ENCODE measurements around the gene CD63. TPM values are rescaled to one million over a fixed set of nuclear protein-coding genes. Genes with fewer than 3 reads are reported as not detected.

The CD63 gene
- total RNA-seq, 1 experiment from 2014 or later: 581 TPM

DNA sequence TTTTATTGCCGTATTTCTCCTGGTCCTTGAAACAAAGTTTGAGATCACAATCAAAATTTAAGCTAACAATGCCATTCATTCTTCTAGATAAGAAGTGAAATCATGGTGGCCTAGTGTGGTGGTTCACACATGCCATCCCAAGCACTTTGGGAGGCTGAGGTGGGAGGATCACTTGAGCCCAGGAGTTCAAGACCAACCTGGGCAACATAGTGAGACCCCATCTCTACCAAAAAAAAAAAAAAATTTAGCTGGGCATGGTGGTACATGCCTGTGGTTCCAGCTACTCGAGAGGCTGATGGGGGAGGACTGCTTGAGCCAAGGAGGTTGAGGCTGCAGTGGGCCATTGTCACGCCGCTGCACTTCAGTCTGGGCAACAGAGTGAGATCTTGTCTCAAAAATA, 38.3 kb upstream of the CD63 start:
- Mint-ChIP-seq H3K27me3 (ENCODE audit: low read depth) (no peaks in the 10 kb centered on the region), H3K4me3 (no peak overlapping the region), H3K27ac (peak overlapping the region in 1 of 3 experiments; percentile 65; a peak in 1 of 7 replicates), H3K9me3 (no peaks in the 10 kb centered on the region), H3K4me1 (peaks cover 9 to 14% of the 10 kb centered on the region in 2 experiments), H3K36me3 (ENCODE audit: insufficient read depth in 1 of 3, low read depth in 3 of 3) (peaks cover 17 to 63% (median 40%) of the 10 kb centered on the region in 3 experiments; a peak in 6 of 7 replicates)
- Histone ChIP-seq H4K5ac (ENCODE audit: insufficient read length, low read depth, low read length) (no peak overlapping the region), H3K14ac (ENCODE audit: insufficient read depth, low read length) (no peak overlapping the region), H3K18ac (ENCODE audit: insufficient read length, low read depth, low read length) (no peak overlapping the region), H3K56ac (ENCODE audit: insufficient read length, low read depth, low read length) (no peak overlapping the region), H2BK12ac (ENCODE audit: insufficient read length, low read depth, low read length) (no peak overlapping the region), H3K27me3 (ENCODE audit: insufficient read depth, low read length) (no peaks in the 10 kb centered on the region), H3K9ac (ENCODE audit: extremely low read depth, insufficient read length, low read length) (no peak overlapping the region), H3K27ac (ENCODE audit: insufficient read length, low read depth, low read length) (no peak overlapping the region), H3K4me2 (ENCODE audit: insufficient read depth, insufficient read length, low read length) (no peak overlapping the region), H2BK120ac (ENCODE audit: low read depth, low read length, poor library complexity, severe bottlenecking) (no peak overlapping the region), H2BK20ac (ENCODE audit: low read depth, low read length, poor library complexity, severe bottlenecking) (no peak overlapping the region), H2AFZ (ENCODE audit: low read length) (no peak overlapping the region), H3K23ac (ENCODE audit: insufficient read length, low read depth, low read length) (no peak overlapping the region), H3K23me2 (ENCODE audit: insufficient read length, low read depth, low read length, poor library complexity, severe bottlenecking) (no peaks in the 10 kb centered on the region), H3K4me1 (ENCODE audit: insufficient read depth, low read length) (0 out of 2 replicates have a peak, but pooled peaks cover 3% of the 10 kb centered on the region), H3K79me1 (ENCODE audit: insufficient read depth, low read depth, low read length, poor library complexity, severe bottlenecking) (peaks cover 3% of the 10 kb centered on the region), H3K9me3 (ENCODE audit: control insufficient read depth, low read depth, low read length) (no peaks in the 10 kb centered on the region), H3T11ph (ENCODE audit: low read length) (no peak overlapping the region), H4K91ac (ENCODE audit: insufficient read length, low read depth, low read length) (no peak overlapping the region), H4K20me1 (ENCODE audit: control insufficient read depth, insufficient read depth, insufficient read length) (no peaks in the 10 kb centered on the region), H2AK5ac (ENCODE audit: insufficient read length, low read length) (no peak overlapping the region), H2BK15ac (ENCODE audit: low read depth, low read length) (no peak overlapping the region), H3K4ac (ENCODE audit: low read depth, low read length) (no peak overlapping the region), H4K8ac (replicated peaks; ENCODE audit: insufficient read length, low read depth, low read length) (no peak overlapping the region), H2BK5ac (ENCODE audit: insufficient read length, low read length) (no peak overlapping the region), H3K79me2 (ENCODE audit: insufficient read depth, low read length) (no peaks in the 10 kb centered on the region)
- no peak for DNase-seq
- TF ChIP-seq CTCF (conservative IDR thresholded peaks at IDR 0.05): no peak
- WGBS (ENCODE audit: extremely low coverage, insufficient read length, low lambda C conversion rate): no CpG with 5 or more reads among the region's 4 CpGs

Measured in H9 (cell line).